Mucosa of descending colon (tissue), 3 donors: ENCODE measurements around the gene DHX15. TPM values are rescaled to one million over a fixed set of nuclear protein-coding genes. Genes with fewer than 3 reads are reported as not detected.
A peak's percentile ranks its signal among the peaks of the same experiment; 100 is the strongest.

ENCODE experiments used
- ATAC-seq: fragments of 200-7000 bp; cut with Tn5 transposase; one replicate; pipeline ENCODE4 v1.9.1; 2020; ENCODE audit warnings: mild to moderate bottlenecking, moderate library complexity
- DNase-seq, 3 donors: peaks; one replicate each; pipeline ENCODE4 v3.0.0-alpha.2; 2020
- H3K36me3 ChIP-seq: fragments of 200-600 bp; one replicate; pipeline ENCODE4 v1.8.0; 2021; ENCODE audit warnings: low read depth, mild to moderate bottlenecking
- H3K4me1 ChIP-seq: fragments of 200-600 bp; one replicate; pipeline ENCODE4 v1.8.0; 2021; ENCODE audit warnings: low read depth, mild to moderate bottlenecking
- H3K4me3 ChIP-seq: fragments of 200-600 bp; one replicate; pipeline ENCODE4 v1.8.0; 2021; ENCODE audit warnings: mild to moderate bottlenecking
- H3K9me3 ChIP-seq: fragments of 200-600 bp; one replicate; pipeline ENCODE4 v1.8.0; 2021; ENCODE audit warnings: mild to moderate bottlenecking
- CTCF ChIP-seq: fragments of 200-600 bp; IDR thresholded peaks from one replicate; pipeline ENCODE4 v1.8.0; 2022; ENCODE audit warnings: antibody characterized with exemption, mild to moderate bottlenecking
- intact Hi-C, 2 donors: fragments of 100-400 bp; cut with DNase I in 1 of 2; cut with micrococcal nuclease in 1 of 2; formaldehyde crosslinking; loops; one replicate each; pipeline versions ENCODE4 v1.11.0 to v1.11.1; 2022; cut with DNase I, micrococcal nuclease
- total RNA-seq, 3 donors: library from RNA; stranded (reverse); fragmentation: NEBNext Ultra II Directional in 2 of 3; extraction: Animal tissue kit (Norgen Biotek cat#: 25700) in 2 of 3; gene quantifications; one replicate each; pipeline versions ENCODE4 v1.2.1 to v1.2.4, GENCODE V29; 2021 to 2023
- donor health status: DM: no; HTN: no; CAD: no; lungs with moderate emphysema.
- donor health status: DM: no; HTN: no; CAD: no.
- donor health status: DM: no; HTN: yes; CAD: no.

The DHX15 gene
- total RNA-seq, 3 donors from 2014 or later: 118 to 136 (median 135) TPM

DNA sequence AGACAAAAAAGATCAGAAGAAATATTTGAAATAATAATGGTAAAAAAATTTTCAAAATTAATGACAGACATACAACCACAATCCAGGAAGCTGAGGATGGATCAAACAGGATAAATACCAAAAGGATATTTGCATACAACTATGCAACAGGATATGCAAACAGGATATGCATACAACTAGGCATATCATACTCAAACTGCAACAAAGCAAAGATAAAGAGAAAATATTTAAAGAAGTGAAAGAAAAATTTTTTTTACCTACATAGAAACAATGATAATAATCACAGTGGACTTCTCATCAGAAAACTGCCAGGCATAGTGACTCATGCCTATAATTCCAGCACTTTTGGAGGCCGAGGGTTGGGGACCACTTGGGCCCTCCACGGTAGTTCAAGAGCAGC is 11.3 kb upstream of the DHX15 start:
- ATAC-seq (no peak), DNase-seq (no peak)
- no peaks in the 10 kb centered on the region for H3K36me3 ChIP-seq
- intact Hi-C loops: no loop called here
- H3K4me3 ChIP-seq: no peak overlapping the region
- no peaks in the 10 kb centered on the region for H3K9me3 ChIP-seq
- H3K4me1 ChIP-seq: peaks cover 4% of the 10 kb centered on the region
- TF ChIP-seq CTCF: no peak

DNA sequence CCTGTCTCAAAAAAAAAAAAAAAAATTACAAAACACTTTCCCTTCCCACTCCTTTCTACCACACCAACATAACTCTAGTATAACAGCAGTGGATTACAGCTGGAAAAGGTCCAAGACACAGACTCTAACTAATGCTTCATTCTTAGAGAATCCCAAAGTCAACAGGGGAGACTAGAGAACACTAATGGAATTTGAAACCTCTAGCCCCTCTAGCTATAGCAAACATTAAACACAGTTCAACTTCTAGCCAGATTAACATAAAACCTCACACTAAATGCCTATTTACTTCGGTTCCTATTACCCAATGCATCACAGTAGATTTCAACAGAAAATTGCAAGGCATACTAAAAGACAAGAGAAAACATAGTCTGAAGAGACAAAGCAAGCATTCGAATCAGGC is 10.5 kb upstream of the DHX15 start:
- TF ChIP-seq CTCF: no peak
- no peak overlapping the region for H3K4me3 ChIP-seq
- intact Hi-C loops: no loop called here
- peaks cover 4% of the 10 kb centered on the region for H3K9me3 ChIP-seq
- no peak for ATAC-seq
- DNase-seq: no peak
- peaks cover 4% of the 10 kb centered on the region for H3K4me1 ChIP-seq
- H3K36me3 ChIP-seq: no peaks in the 10 kb centered on the region

- Histone ChIP-seq H3K4me3 (no peak overlapping the region), H3K9me3 (peaks cover 6% of the 10 kb centered on the region), H3K36me3 (no peaks in the 10 kb centered on the region), H3K4me1 (peaks cover 2% of the 10 kb centered on the region)
- no peak for TF ChIP-seq CTCF
- intact Hi-C loops: loop anchor here in 1 of 2 donors (10.0 kb wide), 1 partner anchor 95 kb away; no protein-coding TSS in a partner anchor
- no peak for DNase-seq
- no peak for ATAC-seq
These were observed 5.1 kb upstream of the DHX15 start for GRCh38 chr4:24589448-24589847.

DNA sequence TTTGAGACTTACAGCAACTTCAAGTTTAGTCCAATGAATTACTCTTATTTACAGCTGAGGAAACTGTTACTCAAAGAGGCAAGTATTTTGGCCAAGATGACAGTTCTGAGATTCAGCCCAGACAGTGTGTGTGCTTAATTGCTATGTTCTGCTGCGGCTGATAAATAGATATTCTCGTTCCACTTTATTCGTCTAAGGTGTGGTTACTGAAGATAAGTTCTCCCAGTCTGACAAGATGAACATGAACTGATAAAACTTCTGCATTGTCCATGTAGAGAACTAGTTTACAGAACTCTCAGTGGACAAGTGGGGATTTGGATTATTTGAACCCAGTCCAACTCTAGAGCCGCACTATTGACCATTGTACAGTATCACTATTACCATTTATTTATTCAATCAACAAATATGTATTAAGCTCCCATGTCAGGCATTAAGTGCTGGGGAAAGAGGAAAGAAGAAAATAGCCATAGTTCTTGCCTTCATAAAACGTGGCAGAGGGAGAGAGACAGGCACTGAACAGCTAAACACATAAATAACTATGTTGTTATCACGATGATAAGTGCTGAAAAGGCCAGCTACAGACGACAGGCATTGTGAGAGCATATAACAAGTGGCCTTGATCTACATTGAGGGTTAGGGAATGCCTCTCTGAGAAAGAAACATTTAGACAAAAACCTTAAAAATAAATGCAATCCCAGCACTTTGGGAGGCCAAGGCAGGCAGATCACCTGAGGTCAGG is 4.0 kb upstream of the DHX15 start:
- no peak for TF ChIP-seq CTCF
- intact Hi-C loops: loop anchor here in 1 of 2 donors (10.0 kb wide), 1 partner anchor 96 kb away; no protein-coding TSS in a partner anchor
- Histone ChIP-seq H3K4me1 (peaks cover 3% of the 10 kb centered on the region), H3K36me3 (no peaks in the 10 kb centered on the region), H3K4me3 (no peak overlapping the region), H3K9me3 (peaks cover 6% of the 10 kb centered on the region)
- DNase-seq (no peak), ATAC-seq (no peak)

DNA sequence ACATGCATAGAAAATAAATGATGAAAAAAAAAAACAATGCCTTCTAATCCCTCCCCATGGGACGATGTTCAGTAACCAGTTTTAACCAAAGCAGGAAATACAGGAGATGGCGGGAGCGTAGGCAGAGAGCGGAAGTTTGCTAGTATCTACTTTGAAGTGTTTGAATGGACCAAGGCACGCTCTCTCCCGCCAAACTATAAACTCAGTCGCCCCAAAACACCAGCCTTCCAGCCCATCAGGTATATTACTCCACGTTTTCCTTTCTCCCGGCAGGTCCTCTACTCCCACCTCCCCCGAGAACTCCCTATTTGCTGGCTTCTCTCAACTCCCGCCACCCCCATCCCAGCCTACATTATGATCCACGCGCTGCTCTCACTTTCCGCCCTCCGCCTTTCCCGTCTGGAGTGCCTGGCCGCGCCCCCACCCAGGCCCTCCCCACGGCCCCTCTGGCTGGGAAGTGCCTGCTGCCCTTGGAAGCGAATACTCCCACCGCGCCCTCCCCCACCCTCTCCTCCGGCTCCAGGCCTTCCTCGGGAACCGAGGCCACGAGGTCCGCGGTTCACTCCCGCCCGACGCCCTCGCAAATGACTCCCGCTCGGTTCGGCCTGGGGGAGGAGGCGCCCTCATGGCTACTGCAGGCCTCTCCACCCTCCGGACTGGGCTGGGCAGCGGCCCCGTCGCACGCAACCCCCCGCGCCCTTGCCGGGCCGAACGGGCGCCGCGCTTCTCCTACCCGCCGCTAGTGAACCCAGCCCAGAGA is 723 bp downstream of the DHX15 start:
- intact Hi-C loops: loop anchor here in 1 of 2 donors (10.0 kb wide), 1 partner anchor 101 kb away; no protein-coding TSS in a partner anchor
- no peak for TF ChIP-seq CTCF

More for the DNA sequence above, 723 bp downstream of the DHX15 start:
- H3K4me3 ChIP-seq: peak overlapping the region; percentile 100
- peaks cover 33% of the 10 kb centered on the region for H3K4me1 ChIP-seq
- H3K36me3 ChIP-seq: no peaks in the 10 kb centered on the region
- ATAC-seq (peak; percentile 58), DNase-seq (peak; percentile 73 to 79 (median 73))
- H3K9me3 ChIP-seq: no peaks in the 10 kb centered on the region
